Measurements from ENCODE around the gene RALB. TPM values are rescaled to one million over a fixed set of nuclear protein-coding genes. Genes with fewer than 3 reads are reported as not detected.
A peak's percentile ranks its signal among the peaks of the same experiment; 100 is the strongest.

Gene RALB
- polyA plus RNA-seq, 3 donors from 2014 or later, result 47.7 to 55.1 (median 54.2) TPM

GRCh38 chr2:120289221-120289906 is 36.7 kb downstream of the RALB start:
- Mint-ChIP-seq H3K36me3 (peaks cover 24 to 63% (median 38%) of the 10 kb centered on the region in 3 donors), H3K9me3 (no peaks in the 10 kb centered on the region), H3K27me3 (ENCODE audit: low read depth in 3 of 3) (no peaks in the 10 kb centered on the region), H3K4me3 (no peak overlapping the region), H3K4me1 (peaks cover 6 to 16% of the 10 kb centered on the region in 2 donors), H3K27ac (no peak overlapping the region)
- DNase-seq, result no peak

- Mint-ChIP-seq H3K27ac (no peak overlapping the region), H3K4me1 (peaks cover 6 to 16% of the 10 kb centered on the region in 2 donors)
Measured at GRCh38 chr2:120290737-120291136, 38.1 kb downstream of the RALB start.

GRCh38 chr2:120291401-120292311 is 39.0 kb downstream of the RALB start:
- no peaks in the 10 kb centered on the region for H3K27me3 Mint-ChIP-seq (ENCODE audit: low read depth in 3 of 3)
- H3K36me3 Mint-ChIP-seq, result peaks cover 31 to 59% (median 38%) of the 10 kb centered on the region in 3 donors
- peaks cover 6 to 16% of the 10 kb centered on the region in 2 donors for H3K4me1 Mint-ChIP-seq
- DNase-seq, result no peak
- H3K27ac Mint-ChIP-seq, result peak overlapping the region in 1 of 6 donors; percentile 29
- H3K4me3 Mint-ChIP-seq, result no peak overlapping the region
- no peaks in the 10 kb centered on the region for H3K9me3 Mint-ChIP-seq

More at GRCh38 chr2:120290737-120291136, 38.1 kb downstream of the RALB start:
- Mint-ChIP-seq H3K36me3 (peaks cover 30 to 64% (median 36%) of the 10 kb centered on the region in 3 donors), H3K4me3 (no peak overlapping the region), H3K27me3 (ENCODE audit: low read depth in 3 of 3) (no peaks in the 10 kb centered on the region), H3K9me3 (no peaks in the 10 kb centered on the region)
- no peak for DNase-seq

- no peak for DNase-seq
- H3K27ac Mint-ChIP-seq, result peak overlapping the region in 2 of 6 donors; percentile 37 to 46
- H3K27me3 Mint-ChIP-seq (ENCODE audit: low read depth in 3 of 3), result no peaks in the 10 kb centered on the region
- peaks cover 5 to 7% of the 10 kb centered on the region in 2 donors for H3K4me1 Mint-ChIP-seq
- no peak overlapping the region for H3K4me3 Mint-ChIP-seq
- H3K9me3 Mint-ChIP-seq, result no peaks in the 10 kb centered on the region
- H3K36me3 Mint-ChIP-seq, result peaks cover 40 to 68% (median 51%) of the 10 kb centered on the region in 3 donors
Measured at GRCh38 chr2:120293096-120294007, 40.7 kb downstream of the RALB start.

DNA sequence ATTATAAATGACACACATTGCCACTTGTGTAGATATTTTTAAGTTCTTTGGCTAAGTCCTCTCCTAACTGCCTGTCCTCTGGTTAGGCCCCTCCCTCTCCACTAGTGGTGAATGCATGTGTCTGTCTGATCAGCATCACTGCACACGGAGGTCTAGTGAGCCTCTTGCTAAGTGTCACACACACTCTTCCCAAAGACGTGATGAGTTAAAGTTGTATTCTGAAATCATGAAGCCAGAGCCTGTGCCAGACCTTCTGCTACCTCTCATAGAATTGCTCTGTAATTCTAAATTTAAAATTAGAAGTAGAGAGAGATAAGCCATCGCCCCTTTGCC is 41.3 kb downstream of the RALB start:
- Mint-ChIP-seq H3K4me3 (no peak overlapping the region), H3K27ac (peak overlapping the region in 1 of 6 donors; percentile 37), H3K36me3 (peaks cover 43 to 69% (median 54%) of the 10 kb centered on the region in 3 donors), H3K4me1 (peaks cover 5 to 7% of the 10 kb centered on the region in 2 donors), H3K27me3 (ENCODE audit: low read depth in 3 of 3) (no peaks in the 10 kb centered on the region), H3K9me3 (no peaks in the 10 kb centered on the region)
- DNase-seq, result no peak

DNA sequence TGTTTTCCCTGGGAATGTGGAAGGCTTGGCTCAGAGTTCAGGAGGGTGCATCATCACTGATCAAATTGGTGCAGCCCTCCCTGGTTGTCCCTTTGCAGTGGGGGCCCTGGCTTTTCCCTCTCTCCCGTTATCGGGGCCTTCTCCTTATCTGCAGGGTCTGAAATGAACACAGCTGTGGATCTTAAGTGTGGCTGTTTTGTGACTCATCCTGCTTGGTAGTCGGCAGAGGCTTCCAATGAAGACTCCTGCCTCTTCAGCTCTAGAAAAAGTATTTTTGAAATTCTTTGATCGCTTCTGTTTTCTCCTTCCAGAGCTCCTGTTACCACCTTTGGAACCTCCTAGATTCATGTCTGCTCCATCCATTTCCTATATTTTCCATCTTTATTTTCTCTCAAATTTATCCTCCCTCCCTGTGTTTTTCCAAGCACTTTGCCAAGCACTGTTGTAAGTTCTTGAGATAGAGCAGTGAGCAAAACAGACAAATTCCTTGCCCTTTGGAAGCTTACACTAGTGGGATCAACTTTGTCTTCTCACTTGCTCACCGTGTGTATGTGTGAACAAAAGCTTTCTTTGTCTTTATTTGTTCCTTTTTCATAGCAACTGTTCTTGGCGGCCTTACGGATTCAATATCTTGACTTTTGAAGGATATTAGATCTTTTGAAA is 45.7 kb downstream of the RALB start:
- no peaks in the 10 kb centered on the region for H3K9me3 Mint-ChIP-seq
- H3K27ac Mint-ChIP-seq, result no peak overlapping the region
- peaks cover 38 to 55% (median 42%) of the 10 kb centered on the region in 3 donors for H3K36me3 Mint-ChIP-seq
- no peak overlapping the region for H3K4me3 Mint-ChIP-seq
- no peaks in the 10 kb centered on the region for H3K27me3 Mint-ChIP-seq (ENCODE audit: low read depth in 3 of 3)
- no peak for DNase-seq
- peaks cover 9 to 11% of the 10 kb centered on the region in 2 donors for H3K4me1 Mint-ChIP-seq

DNA sequence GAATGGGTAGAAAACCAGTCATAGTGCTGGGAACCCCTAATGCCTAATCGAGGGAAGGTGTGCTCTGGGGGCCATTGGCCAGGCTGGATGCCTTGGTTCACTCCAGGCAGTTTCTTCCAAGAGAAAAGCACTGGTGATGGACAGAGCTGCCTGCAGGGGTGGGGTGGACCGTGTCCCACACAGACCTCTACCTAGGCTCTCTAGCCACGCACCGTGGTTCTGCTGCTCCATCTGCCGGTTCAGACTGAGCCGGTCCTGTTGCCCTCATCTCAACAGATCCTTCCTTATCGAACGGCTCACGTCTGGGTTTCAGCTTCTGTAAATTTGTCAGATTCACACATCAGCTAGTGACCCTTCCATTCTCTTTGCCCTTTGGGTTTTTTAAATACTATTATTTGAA is 46.4 kb downstream of the RALB start:
- Mint-ChIP-seq H3K4me1 (peaks cover 9 to 11% of the 10 kb centered on the region in 2 donors), H3K9me3 (no peaks in the 10 kb centered on the region), H3K4me3 (no peak overlapping the region), H3K27ac (peak overlapping the region in 1 of 6 donors; percentile 7), H3K36me3 (peaks cover 35 to 54% (median 47%) of the 10 kb centered on the region in 3 donors), H3K27me3 (ENCODE audit: low read depth in 3 of 3) (no peaks in the 10 kb centered on the region)
- no peak for DNase-seq

DNA sequence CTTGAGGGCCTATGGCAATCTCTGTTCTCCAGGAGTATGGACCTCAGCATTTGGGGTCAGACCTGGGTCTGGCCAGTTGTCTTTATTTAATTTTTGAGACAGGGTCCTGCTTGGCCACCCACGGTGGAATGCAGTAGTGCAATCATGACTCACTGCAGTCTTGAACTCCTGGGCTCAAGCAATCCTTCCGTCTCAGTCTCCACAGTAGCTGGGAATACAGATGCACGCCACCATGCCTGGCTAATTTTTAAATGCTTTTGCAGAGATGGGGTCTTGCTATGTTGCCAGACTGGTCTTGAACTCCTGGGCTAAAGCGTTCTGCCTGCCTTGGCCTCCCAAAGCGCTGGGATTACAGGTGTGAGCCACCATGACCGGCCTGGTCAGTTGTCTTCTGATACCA is 46.9 kb downstream of the RALB start:
- Mint-ChIP-seq H3K27me3 (ENCODE audit: low read depth in 3 of 3) (no peaks in the 10 kb centered on the region), H3K9me3 (no peaks in the 10 kb centered on the region), H3K4me1 (peaks cover 9 to 11% of the 10 kb centered on the region in 2 donors), H3K27ac (no peak overlapping the region), H3K36me3 (peaks cover 33 to 51% (median 42%) of the 10 kb centered on the region in 3 donors), H3K4me3 (no peak overlapping the region)
- DNase-seq, result no peak

DNA sequence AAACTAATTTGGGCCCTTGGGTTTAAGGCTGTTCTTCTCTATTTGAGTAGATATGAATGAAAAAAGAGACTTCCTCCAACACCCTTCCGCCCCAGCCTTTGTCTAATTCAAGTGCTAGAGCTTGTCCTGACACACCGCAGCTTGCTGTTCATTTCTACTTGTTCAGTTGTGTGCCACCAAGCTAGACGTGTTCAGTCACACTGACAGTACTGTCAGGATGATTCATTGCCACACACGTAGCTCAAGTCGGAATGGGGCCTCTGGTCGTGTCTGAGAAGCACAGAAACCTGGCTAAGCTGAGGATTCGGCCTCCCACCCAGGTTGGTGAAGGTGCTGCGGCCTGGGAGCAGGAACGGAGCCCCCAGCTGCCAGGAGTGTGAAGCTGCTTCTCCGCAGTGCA is 47.7 kb downstream of the RALB start:
- Mint-ChIP-seq H3K4me3 (no peak overlapping the region), H3K27ac (no peak overlapping the region), H3K4me1 (peaks cover 9 to 11% of the 10 kb centered on the region in 2 donors), H3K36me3 (peaks cover 33 to 54% (median 42%) of the 10 kb centered on the region in 3 donors), H3K9me3 (no peaks in the 10 kb centered on the region), H3K27me3 (ENCODE audit: low read depth in 3 of 3) (no peaks in the 10 kb centered on the region)
- no peak for DNase-seq

DNA sequence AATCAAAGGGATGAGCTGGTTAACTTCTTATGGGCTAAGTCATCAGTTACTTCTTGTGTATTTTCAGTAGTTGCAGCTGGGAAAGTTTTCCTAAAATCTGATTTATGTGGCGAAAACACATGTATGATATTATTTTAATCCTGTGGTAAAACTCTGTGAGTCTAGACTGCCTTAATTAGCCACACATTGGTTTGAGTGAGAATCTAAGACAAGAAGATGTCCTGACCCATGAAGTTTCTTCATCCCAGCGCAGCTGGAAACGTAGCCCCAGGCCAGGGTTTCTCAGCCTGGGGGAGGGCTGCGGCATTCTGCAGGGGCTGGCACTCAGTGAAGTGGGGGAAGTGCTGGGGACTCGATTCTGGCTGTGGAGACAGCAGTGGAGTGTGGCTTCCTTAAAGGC is 48.6 kb downstream of the RALB start:
- Mint-ChIP-seq H3K27me3 (ENCODE audit: low read depth in 3 of 3) (no peaks in the 10 kb centered on the region), H3K4me1 (peaks cover 9 to 11% of the 10 kb centered on the region in 2 donors), H3K9me3 (no peaks in the 10 kb centered on the region), H3K4me3 (no peak overlapping the region), H3K36me3 (peaks cover 33 to 55% (median 44%) of the 10 kb centered on the region in 3 donors), H3K27ac (no peak overlapping the region)
- no peak for DNase-seq

- Mint-ChIP-seq H3K27me3 (ENCODE audit: low read depth in 3 of 3) (no peaks in the 10 kb centered on the region), H3K4me3 (peak overlapping the region in 3 of 5 donors; percentile 1 to 44 (median 43)), H3K9me3 (no peaks in the 10 kb centered on the region), H3K36me3 (peaks cover 28 to 50% (median 39%) of the 10 kb centered on the region in 3 donors), H3K4me1 (peaks cover 9 to 11% of the 10 kb centered on the region in 2 donors), H3K27ac (peak overlapping the region in 3 of 6 donors; percentile 27 to 52 (median 48))
- DNase-seq, result no peak
Measured at GRCh38 chr2:120302301-120302700, 49.6 kb downstream of the RALB start.

GRCh38 chr2:120303177-120303576 is 50.5 kb downstream of the RALB start:
- H3K4me1 Mint-ChIP-seq, result peaks cover 9 to 11% of the 10 kb centered on the region in 2 donors
- peak overlapping the region in 1 of 6 donors; percentile 52 for H3K27ac Mint-ChIP-seq
- H3K9me3 Mint-ChIP-seq, result no peaks in the 10 kb centered on the region
- no peaks in the 10 kb centered on the region for H3K27me3 Mint-ChIP-seq (ENCODE audit: low read depth in 3 of 3)
- DNase-seq, result no peak
- H3K4me3 Mint-ChIP-seq, result peak overlapping the region in 1 of 5 donors; percentile 23
- peaks cover 22 to 43% (median 37%) of the 10 kb centered on the region in 3 donors for H3K36me3 Mint-ChIP-seq

DNA sequence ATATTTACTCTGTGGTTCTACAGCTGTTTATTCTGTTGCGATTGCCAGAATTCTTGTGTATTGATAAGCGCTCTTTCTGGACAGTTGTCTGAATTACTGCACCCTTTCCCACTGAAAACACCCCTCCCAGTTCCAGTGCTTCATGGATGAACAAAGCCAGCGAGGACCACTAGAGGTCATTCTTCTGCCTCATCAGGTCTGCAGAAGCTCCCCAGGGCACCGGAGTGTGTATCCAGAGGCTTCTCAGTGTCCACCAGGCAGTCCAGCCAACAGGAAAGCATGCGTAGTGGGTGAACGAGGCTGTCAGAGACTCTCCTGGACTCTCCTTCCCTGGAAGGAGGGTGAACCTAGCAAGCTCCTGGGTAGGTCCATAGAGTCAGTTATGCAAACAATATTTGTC is 52.6 kb downstream of the RALB start:
- H3K36me3 Mint-ChIP-seq, result peaks cover 15 to 23% (median 23%) of the 10 kb centered on the region in 3 donors
- no peak overlapping the region for H3K4me3 Mint-ChIP-seq
- H3K27ac Mint-ChIP-seq, result no peak overlapping the region
- peaks cover 9 to 11% of the 10 kb centered on the region in 2 donors for H3K4me1 Mint-ChIP-seq
- DNase-seq, result no peak
- H3K9me3 Mint-ChIP-seq, result no peaks in the 10 kb centered on the region
- H3K27me3 Mint-ChIP-seq (ENCODE audit: low read depth in 3 of 3), result no peaks in the 10 kb centered on the region

Data from immature natural killer cell (primary cell).